Motor neuron (in vitro differentiated cells): ENCODE results near the gene TGOLN2. TPM values are rescaled to one million over a fixed set of nuclear protein-coding genes. Genes with fewer than 3 reads are reported as not detected.
"Not testable (repeated sequence)": the region's sequence is repeated elsewhere in the genome, so short reads cannot be mapped to it uniquely, and the experiment has no call there.

ENCODE experiments used
- ATAC-seq, 8 experiments: fragments of 200-7000 bp; cut with Tn5 transposase; replicated peaks in 6 of 8; 2 replicates each; pipeline ENCODE4 v1.8.0; 2021; ENCODE audit warnings: mild to moderate bottlenecking in 8 of 8, moderate library complexity in 8 of 8
- H3K27ac ChIP-seq, 2 donors: fragments of 250-450 bp; sonication (Bioruptor Pico); 2 replicates each; pipeline ENCODE4 v1.9.0; 2021; ENCODE audit warnings: antibody characterized with exemption in 2 of 2, mild to moderate bottlenecking in 2 of 2, moderate library complexity in 1 of 2
- H3K4me1 ChIP-seq, 2 donors: fragments of 250-450 bp; sonication (Bioruptor Pico); replicated peaks in 1 of 2; 2 replicates each; pipeline ENCODE4 v1.6.1; 2021; ENCODE audit warnings: antibody characterized with exemption in 2 of 2, mild to moderate bottlenecking in 2 of 2, moderate library complexity in 1 of 2
- H3K4me3 ChIP-seq, 5 donors: fragments of 250-450 bp; sonication (Bioruptor Pico); 2 replicates each; pipeline ENCODE4 v1.9.0; 2021; ENCODE audit warnings: antibody characterized with exemption in 5 of 5, mild to moderate bottlenecking in 5 of 5, moderate library complexity in 4 of 5
- WGBS, 10 experiments: fragments of 450-650 bp; shearing (Covaris generic); methylation state at CpG; one replicate each; pipeline ENCODE4 v1.0.0; 2022; 5-methylcytosine and 5-hydroxymethylcytosine counted together
- in situ Hi-C, 9 experiments: fragments of 400-800 bp; cut with MboI; loops; one replicate each; pipeline ENCODE4 v1.15.0; 2021; ENCODE audit warnings: low sequenced_read_pairs in 9 of 9, low pct_unique_long_range_greater_than_20kb in 2 of 9; ENCODE audit not compliant: unreplicated experiment in 9 of 9
- total RNA-seq, 8 experiments: library from RNA; unstranded; fragments of 300-600 nt; gene quantifications; 2 replicates each; pipeline versions ENCODE4 v1.2.3 to v1.2.4, GENCODE V29; 2022

The TGOLN2 gene
- total RNA-seq, 8 experiments from 2014 or later, result 26.6 to 89.1 (median 50.9) TPM

DNA sequence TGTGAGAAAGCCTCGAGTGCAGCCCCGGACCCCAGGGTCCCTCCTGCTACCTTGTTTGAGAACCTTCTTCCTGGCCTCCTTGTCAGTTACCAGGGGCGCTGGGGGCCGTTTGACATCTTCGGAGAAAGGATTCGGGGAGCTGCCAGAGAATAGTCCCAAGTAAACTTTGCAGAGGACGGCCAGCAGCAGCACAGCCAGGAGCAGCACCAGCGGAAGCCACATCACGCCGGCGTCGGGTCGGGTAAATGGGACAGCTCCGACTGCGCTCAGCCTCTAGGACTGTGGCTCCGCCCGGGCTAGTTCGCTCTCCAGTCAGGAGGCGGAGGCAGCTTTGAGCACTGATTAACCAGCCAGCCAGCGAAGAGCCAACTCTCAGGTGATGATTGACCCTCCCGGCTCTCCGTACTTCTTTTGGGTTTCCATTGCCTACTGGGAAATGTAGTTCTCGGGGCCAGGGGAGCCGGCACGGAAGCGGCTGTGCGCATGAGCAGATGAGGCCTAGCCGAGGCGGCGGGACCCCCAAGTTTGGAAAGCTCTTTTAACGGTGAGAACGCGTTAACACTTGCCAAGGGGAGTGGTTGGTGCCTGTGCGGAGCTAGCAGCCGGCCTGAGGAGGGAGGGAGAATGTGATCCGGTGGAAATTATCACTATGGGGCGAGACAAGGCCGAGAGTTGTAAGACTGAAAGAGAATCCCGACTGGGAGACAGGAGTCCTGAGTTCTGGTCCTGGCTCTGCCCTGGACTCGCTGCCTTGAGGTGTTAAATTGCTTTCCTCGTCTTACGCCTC lies 26.7 kb upstream of the TGOLN2 start, which contains the start of the genes ELMOD3 and RETSAT:
Gene ELMOD3, plus strand, starts transcription at position 484 of the 787 bp plus-strand sequence. CDS start 2,430 bp downstream, outside the sequence.
Gene RETSAT, minus strand, starts transcription at position 243 of the 787 bp plus-strand sequence. Its CDS starts 21 bp downstream, at position 222.
- peak; percentile 93 to 99 (median 98) for ATAC-seq
- peaks cover 11 to 13% of the 10 kb centered on the region in 2 donors for H3K4me1 ChIP-seq
- in situ Hi-C loops, result no loop called here
- WGBS, 10 experiments, result 0 to 4% (median 0%) methylated on average over 2 to 20 of the region's 42 CpGs; no CpG with 5 or more reads in 3 of the 10 experiments
- peak within 1 kb of the TSS; percentile 57 to 97 (median 76) for H3K4me3 ChIP-seq
- H3K27ac ChIP-seq, result peak within 1 kb of the TSS; percentile 21 to 28

DNA sequence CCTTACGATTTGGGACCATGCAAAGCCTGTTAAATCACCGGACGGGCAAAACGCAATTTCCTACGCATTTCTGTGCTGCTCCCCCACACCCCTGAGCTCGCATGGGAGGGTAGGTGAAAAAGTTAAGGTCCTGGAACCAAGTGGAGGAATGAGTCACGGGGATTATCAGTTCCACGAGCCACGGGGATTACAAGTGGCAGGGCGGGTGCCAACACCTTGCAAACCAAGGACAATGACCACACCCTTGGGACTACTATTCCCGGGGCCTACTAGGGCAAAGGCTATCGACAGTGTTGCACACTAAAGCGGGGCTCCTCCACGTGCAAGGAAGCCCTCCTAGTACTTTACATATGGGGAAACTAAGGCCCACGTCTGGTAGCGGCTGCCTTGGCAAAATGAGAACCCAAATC lies 26.1 kb upstream of the TGOLN2 start:
- peak overlapping the region; percentile 21 to 28 for H3K27ac ChIP-seq
- H3K4me1 ChIP-seq, result peaks cover 11 to 13% of the 10 kb centered on the region in 2 donors
- in situ Hi-C loops, result no loop called here
- WGBS, 10 experiments, result 0 to 80% (median 40%) methylated on average over 2 to 15 of the region's 16 CpGs; no CpG with 5 or more reads in 1 of the 10 experiments
- ATAC-seq, result peak; percentile 11 to 39 (median 22)
- peak overlapping the region; percentile 57 to 97 (median 76) for H3K4me3 ChIP-seq

DNA sequence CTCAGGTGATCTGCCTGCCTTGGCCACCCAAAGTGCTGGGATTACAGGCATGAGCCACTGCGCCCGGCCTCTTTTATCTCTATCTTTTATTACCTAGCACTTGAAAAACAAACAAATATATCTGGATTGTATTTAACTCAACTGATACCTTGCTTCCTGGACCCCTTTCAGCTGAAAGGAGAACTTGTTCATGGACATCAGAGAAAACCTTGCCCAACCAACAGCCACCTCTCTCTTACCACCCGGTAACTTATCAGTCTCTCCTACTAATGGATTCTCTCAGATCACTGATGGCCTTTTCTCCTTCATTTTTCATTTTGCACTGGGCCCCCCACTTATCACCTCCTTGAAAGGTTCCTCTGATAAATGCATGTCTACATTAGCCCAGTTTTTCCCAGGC lies 19.8 kb upstream of the TGOLN2 start:
- Histone ChIP-seq H3K4me3 (no peak overlapping the region), H3K4me1 (no peaks in the 10 kb centered on the region), H3K27ac (no peak overlapping the region)
- ATAC-seq, result no peak
- WGBS, 10 experiments, result 81 to 100% (median 100%) methylated on average over 1 to 3 of the region's 3 CpGs; no CpG with 5 or more reads in 4 of the 10 experiments
- in situ Hi-C loops, result no loop called here

DNA sequence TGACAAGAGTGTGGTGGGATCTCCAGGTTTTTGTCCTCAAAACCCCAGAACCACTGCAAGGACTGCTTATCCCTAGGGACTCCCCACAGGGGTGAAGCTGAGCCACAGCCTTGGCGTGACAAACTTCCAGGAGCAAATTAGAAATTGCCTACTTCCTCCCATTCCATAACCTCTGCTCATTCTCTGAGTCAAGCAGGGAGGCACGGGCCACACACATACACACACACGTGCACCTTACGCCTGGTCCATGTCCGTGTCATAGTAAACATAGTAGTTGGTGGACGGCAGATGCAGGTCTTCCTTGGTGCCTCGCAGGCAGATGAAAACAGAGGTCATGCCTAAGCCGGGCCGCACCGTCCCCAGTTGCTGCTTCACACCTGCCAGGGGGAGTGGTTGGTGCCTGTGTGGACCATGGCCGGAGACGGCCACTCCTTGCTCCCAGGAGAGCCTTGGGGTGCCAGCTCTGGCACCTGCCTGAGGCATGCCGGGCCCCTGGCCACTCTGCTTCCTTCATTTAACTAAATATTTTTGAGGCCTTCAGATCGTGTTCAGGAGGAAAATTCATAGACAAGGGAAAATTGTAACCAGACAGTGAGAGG lies 16.7 kb upstream of the TGOLN2 start:
- in situ Hi-C loops, result no loop called here
- 20 to 100% (median 90%) methylated on average over 1 to 8 of the region's 14 CpGs; no CpG with 5 or more reads in 4 of the 10 experiments for WGBS, 10 experiments
- no peak overlapping the region for H3K27ac ChIP-seq
- no peaks in the 10 kb centered on the region for H3K4me1 ChIP-seq
- H3K4me3 ChIP-seq, result no peak overlapping the region
- ATAC-seq, result no peak

DNA sequence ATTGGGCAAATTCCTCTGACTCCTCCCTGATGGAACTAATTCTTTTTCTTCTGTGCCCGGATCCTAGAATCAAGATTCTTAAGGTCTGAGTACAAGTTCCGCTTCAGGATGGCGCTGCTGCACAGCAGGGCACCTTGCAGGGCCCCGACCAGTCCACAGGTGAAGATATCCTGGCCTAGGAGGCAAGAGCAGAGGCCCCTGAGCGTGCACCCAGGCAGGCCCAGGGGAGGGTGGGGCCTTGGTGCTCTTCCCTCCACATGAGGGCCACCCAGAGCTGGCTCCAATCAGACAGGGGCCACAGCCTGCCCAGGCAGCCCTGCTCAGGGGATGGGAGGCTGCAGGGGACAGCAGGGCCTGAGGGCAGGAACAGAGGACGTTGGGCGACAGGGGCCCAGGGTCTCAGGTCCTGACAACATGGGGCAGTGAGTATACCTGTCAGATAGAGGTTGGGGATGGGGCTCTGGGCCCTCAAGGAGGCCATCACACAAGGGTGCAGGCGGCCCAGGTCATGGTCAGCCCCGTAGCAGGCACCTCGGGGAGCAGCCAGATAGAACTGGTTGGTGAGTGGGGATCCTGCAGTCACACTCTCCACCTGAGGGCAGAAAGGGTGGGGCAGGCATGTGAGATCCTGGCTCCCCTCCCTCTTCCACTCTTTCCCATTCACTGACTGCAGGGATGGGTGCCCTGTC lies 15.6 kb upstream of the TGOLN2 start:
- H3K4me1 ChIP-seq, in situ Hi-C loops, H3K4me3 ChIP-seq, H3K27ac ChIP-seq: not testable (repeated sequence)
- WGBS, 10 experiments, result 60 to 100% (median 100%) methylated on average over 1 to 3 of the region's 10 CpGs; no CpG with 5 or more reads in 4 of the 10 experiments
- peak in 1 of 8 experiments; percentile 21 for ATAC-seq

DNA sequence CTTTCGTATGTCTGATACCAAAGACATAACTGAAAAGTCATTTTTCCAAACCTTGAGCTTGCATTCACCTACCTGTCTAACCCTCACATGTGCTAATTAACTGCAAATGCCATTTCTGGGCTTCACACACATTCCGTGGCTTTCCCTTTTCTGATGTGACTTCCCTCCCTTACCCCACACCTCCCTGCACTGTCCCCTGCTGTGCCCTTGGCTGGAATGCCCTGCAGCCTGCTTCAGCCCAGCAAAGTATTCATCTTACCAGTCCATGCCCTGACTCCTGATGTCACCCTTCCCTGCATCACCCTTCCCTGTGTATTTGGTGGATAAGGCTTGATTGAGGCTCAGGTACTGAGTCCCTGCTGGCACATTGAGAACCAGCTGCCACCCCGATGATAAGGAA lies 14.4 kb upstream of the TGOLN2 start:
- H3K27ac ChIP-seq, result no peak overlapping the region
- WGBS, 10 experiments, result 66 to 100% (median 72%) methylated on average over 1 to 3 of the region's 3 CpGs; no CpG with 5 or more reads in 3 of the 10 experiments
- H3K4me3 ChIP-seq, result no peak overlapping the region
- no peaks in the 10 kb centered on the region for H3K4me1 ChIP-seq
- ATAC-seq, result no peak
- in situ Hi-C loops, result no loop called here

DNA sequence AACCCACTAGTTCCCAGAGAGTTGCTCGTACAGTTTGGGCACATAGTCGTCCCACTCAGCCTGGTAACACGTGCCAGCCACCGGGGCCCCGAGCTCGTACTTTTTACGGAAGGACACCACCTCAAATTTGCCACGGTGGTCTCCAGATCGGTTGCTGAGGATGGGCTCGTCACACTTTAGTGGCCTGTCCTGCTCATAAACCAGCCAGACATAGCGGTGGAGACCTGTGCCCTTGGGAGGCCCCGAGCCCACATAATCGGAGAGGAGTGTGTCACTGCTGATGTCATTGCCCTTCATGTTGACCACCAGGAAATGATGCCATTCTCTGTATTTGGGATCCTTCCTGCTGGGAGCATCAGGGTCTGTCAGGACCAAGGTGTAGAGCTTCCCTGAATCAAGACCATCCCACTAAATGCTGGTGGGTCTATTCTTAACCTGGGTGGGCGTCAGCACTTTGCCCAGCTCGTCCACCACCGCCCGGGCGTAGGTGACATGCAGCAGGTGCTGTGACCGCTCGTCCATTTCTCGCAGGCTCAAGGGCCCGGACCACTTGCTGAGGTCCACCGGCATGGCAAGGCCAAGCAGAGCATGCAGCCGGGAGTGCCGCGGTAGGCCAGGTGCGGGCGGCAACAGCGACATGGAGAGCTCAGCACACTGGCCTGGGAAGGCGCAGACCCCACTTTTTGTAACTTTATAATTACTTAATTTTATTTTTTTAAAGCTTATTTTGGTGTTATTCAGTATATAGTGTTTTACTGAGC lies 13.7 kb upstream of the TGOLN2 start:
- 76 to 100% (median 100%) methylated on average over 1 to 9 of the region's 30 CpGs; no CpG with 5 or more reads in 1 of the 10 experiments for WGBS, 10 experiments
- peak in 2 of 8 experiments; percentile 37 to 42 for ATAC-seq
- H3K27ac ChIP-seq, result no peak overlapping the region
- H3K4me1 ChIP-seq, result no peaks in the 10 kb centered on the region
- in situ Hi-C loops, result no loop called here
- no peak overlapping the region for H3K4me3 ChIP-seq

DNA sequence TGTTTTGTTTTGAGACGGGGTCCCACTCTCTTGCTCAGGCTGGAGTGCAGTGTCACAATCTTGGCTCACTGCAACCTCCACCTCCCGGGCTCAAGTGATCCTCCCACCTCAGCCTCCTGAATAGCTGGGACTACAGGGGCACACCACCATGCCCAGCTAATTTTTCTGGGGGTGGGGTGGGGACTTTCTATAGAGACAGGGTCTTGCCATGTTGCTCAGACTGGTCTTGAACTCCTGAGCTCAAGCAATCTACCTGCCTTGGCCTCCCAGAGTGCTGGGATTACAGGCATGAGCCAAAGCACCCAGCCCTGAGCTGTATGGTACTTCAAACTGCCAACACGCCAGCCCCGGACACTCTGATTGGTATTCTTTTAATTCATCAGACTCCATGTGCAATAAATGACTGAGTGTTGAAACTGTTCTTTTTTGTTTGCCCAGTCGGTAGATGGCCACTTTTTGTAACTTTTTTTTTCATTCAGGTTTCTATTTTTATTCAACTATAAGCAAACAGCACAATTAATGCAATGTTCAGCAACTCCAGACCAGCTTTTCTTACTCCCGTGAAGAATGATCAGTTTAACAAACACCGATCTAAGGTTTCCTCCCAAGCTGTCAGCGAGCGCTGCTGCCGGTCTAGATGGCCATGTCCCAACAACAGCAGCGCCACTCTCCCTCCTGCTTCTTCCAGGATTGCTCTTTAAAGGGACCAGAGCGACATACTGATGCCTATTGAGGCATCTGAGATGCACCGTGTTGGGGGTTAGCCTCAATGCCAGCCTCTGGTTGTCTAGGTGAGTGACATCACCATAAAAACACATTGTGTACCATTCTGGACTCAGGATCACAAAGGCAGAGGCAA lies 12.5 kb upstream of the TGOLN2 start:
- WGBS, 10 experiments, result 0 to 66% (median 38%) methylated on average over 1 to 12 of the region's 13 CpGs
- peak; percentile 43 to 80 (median 65) for ATAC-seq

DNA sequence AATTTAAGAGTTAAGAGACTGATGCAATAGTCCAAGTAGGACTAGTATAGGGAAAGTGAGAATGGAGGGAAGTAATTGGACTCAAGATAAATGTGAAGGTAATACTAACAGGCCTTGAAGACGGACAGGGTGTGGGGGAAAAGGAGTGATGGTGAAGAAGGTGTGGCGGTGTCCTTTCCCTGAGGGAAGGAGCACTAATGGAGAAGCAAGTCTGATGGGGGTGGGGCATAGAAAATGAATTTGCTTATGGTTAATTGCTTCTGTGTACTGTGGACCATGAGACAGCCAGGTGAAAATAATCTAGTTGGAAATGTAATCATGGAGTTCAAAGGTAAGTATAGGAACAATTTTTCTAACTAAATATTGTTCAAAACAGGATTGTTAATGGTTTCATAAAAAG lies 7.1 kb upstream of the TGOLN2 start:
- H3K27ac ChIP-seq, result no peak overlapping the region
- H3K4me1 ChIP-seq, result no peaks in the 10 kb centered on the region
- WGBS, 10 experiments, result 20 to 100% (median 65%) methylated on average over 1 to 2 of the region's 2 CpGs; no CpG with 5 or more reads in 3 of the 10 experiments
- in situ Hi-C loops, result no loop called here
- ATAC-seq, result no peak
- no peak overlapping the region for H3K4me3 ChIP-seq

More for the DNA sequence above, 12.5 kb upstream of the TGOLN2 start:
- Histone ChIP-seq H3K4me3 (no peak overlapping the region), H3K27ac (no peak overlapping the region), H3K4me1 (no peaks in the 10 kb centered on the region)
- in situ Hi-C loops, result no loop called here

DNA sequence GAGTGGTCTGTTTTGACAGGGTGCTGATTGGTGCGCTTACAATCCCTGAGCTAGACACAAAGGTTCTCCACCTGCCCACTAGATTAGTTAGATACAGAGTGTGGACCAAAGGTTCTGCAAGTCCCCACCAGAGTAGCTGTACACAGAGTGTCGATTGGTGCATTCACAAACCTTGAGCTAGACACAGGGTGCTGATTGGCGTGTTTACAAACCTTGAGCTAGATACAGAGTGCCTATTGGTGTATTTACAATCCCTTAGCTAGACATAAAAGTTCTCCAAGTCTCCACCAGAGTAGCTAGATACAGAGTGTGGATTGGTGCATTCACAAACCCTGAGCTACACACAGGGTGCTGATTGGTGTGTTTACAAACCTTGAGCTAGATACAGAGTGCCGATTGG lies 6.1 kb upstream of the TGOLN2 start:
- in situ Hi-C loops, ATAC-seq, H3K4me1 ChIP-seq, H3K4me3 ChIP-seq, H3K27ac ChIP-seq: not testable (repeated sequence)
- WGBS, 10 experiments, result 80 to 100% (median 100%) methylated on average over 1 to 3 of the region's 4 CpGs; no CpG with 5 or more reads in 4 of the 10 experiments

DNA sequence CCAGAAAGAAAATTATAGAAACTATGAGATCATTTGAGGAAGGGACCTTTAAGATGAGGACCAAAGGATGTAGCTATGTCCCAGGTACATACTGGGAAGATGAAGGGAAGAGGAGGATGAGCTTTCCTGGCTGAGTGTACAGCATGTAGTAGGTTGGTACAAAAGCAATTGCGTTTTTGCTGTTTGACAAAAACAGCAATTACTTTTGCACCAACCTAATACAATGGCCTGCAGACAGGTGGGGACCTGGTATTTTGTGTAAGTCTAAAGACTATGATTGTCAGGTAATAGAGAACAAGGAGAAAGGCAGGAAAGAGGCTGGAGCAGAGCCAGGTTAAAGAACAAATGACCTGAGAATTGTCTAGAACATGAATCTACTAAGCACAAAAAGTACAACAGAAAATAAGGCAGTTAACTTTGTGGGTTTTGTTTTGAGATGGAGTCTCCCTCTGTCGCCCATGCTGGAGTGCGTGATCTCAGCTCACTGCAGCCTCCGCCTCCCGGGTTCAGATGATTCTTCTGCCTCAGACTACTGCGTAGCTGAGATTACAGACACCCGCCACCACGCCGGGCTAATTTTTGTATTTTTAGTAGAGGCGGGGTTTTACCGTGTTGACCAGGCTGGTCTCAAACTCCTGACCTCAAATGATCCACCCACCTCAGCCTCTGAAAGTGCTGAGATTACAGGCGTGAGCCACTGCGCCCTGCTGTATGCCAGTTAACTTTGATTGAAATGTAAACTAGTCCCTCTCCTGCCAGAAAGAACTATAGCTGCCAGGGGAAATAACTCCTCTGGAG lies 3.2 kb upstream of the TGOLN2 start:
- H3K27ac ChIP-seq, result no peak overlapping the region
- no peak for ATAC-seq
- in situ Hi-C loops, result no loop called here
- WGBS, 10 experiments, result 67 to 100% (median 80%) methylated on average over 1 to 9 of the region's 13 CpGs; no CpG with 5 or more reads in 2 of the 10 experiments
- H3K4me1 ChIP-seq, result peaks cover 6 to 9% of the 10 kb centered on the region in 2 donors
- no peak overlapping the region for H3K4me3 ChIP-seq
